Activated T-cell treated with anti-CD3 and anti-CD28 coated beads, Interleukin-2, amount 50 U/mL, for 48 hours (primary cell): Measurements from ENCODE around the gene CACNA1E.
"Not testable (repeated sequence)": the region's sequence is repeated elsewhere in the genome, so short reads cannot be mapped to it uniquely, and the experiment has no call there.

Experiments used
- DNase-seq, 2 experiments: peaks; one replicate each; pipeline ENCODE4 v3.0.0-alpha.2; 2020

Gene CACNA1E

DNA sequence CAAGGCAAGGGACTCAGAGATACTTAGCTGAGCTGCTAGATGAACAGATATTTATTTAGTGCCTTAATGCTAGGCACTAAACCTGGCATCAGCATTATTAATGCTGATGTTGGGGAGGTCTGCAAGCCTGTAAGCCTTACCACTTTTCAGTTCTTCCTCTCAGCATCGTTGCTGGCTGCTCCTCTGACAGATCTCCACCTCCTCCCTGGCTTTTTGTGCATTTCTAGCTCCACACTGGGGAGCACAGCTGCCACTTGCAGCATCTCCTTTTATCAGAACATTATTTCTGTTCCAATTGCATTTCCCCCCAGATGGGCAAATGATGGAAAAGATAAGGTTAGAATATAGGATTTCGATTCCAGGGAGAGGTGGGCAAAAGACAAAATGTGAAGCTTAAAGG, 34.8 kb downstream of the CACNA1E start:
- DNase-seq, result no peak

DNA sequence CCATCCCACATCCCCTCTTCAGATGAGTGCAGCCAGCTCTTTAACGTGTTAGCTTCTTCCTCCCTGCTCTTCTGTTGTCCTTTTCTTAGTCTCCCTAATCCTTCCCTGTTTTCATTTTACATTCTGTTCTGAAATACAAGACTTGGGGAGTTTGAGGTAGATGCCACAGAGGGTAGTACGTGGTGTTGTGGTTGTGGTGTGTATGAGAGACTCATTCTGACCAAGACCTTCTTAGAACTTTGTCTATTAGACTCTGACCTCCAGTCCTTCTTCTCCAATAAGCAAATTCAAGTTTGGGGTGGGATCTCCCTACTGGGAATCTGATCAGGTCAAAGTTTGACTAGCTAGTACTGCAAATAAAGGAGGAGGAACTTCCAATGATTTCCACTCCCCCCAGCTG, 39.5 kb downstream of the CACNA1E start:
- DNase-seq, result no peak

DNA sequence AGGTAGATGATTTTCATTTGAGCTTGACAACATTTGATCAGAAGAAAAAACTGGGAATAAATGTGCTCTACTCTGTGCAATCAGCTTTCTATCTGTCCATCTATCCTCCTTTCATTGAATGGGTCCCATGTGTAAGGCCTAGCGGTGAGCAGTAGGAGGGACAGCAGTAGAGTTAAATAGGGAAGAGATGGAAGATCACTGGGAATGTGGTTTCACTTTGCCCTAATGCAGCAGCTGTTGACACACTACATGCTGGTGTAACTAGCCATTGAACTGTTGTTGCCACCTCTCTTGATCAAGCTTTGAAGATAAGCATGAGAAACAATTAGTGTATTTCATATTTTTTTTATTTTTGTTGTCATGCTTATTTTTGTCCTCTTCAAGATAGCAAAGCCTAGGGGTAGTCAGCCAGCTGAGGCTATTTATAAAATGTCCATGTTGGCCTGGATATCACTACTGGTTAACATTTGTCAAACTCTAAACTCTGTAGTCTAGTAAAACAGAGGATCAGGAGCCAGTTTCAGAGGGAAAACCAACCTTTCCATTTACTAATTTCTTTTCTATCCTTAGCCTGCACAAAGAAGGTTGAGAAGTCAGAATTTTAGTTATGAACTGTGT, 41.9 kb downstream of the CACNA1E start:
- no peak for DNase-seq

DNA sequence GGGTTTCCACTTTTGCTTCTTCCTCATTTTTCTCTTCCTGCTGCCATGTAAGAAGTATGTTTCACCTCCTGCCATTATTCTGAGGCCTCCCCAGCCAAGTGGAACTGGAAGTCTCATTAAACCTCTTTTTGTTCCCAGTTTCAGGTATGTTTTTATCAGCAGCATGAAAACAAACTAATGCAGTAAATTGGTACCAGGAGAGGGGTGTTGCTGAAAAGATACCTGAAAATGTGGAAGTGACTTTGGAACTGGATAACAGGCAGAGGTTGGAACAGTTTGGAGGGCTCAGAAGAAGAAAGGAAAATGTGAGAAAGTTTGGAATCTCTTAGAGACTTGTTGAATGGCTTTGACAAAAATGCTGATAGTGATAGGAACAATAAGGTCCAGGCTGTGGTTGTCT, 44.9 kb downstream of the CACNA1E start:
- not testable (repeated sequence) for DNase-seq

DNA sequence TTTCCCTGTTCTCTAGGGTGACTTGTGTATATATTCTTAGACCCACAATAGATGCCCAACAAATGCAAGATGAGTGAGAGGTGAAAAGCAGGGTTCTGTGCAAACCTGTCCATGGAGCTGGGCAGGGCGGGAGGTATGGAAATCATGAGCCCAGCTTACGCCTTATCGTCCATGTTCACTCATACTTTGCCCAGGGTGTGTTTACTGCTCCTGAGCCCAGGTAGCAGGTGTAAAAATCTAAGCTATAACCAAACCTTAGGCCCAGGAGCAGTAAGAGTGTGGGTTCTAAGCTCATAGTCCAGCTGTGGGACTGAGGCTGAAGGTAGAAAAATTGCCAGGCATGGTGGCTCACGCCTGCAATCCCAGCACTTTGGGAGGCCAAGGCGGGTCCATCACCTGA, 48.1 kb downstream of the CACNA1E start:
- DNase-seq, result no peak

DNA sequence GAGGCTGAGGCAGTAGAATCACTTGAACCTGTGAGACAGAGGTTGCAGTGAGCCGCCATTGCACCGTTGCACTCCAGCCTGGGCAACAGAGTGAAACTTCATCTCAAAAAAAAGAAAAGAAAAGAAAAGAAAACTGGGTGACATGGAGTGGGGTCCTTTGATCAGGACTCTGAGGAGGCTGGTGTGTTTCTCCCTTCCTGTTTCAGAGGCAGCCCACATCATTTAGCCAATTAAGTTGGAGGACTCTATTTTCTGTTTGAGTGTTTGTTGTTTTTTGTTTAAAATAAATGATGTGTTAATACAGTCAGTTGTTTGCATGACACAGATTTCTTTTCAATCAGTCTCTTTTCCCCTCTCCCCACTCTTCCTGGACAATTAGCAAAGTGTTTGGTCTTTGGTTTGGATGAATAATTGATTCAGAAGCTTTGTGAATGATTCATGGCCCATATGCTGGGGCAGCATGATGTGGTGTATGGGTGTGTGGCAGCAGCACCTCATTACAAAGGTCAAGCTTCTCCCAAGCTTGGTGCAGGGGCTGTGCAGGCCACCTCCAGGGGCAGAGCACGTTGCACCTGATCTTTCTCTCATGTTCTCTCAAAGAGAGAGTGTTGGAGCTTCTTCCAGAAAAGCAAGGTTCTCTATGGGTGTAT, 48.8 kb downstream of the CACNA1E start:
- no peak for DNase-seq

DNA sequence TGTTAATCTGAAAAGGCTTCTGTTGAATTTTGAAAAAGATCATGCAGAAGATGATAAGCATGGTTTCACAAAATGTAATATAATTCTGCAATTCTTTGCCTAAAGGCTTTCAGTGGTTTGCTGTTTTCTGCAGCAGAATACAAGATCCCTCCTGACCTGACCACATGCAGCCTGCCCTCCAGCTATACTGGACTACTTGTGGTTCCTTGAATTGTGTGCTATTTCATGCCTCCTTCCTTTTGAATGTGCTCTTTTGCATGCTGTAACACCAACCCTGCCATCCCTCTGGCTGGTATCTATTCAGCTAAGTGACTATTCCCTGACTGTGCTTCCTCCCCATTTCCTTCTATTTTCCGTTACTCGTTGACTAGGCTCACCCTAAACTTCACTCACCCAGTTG, 55.5 kb downstream of the CACNA1E start:
- DNase-seq, result no peak

DNA sequence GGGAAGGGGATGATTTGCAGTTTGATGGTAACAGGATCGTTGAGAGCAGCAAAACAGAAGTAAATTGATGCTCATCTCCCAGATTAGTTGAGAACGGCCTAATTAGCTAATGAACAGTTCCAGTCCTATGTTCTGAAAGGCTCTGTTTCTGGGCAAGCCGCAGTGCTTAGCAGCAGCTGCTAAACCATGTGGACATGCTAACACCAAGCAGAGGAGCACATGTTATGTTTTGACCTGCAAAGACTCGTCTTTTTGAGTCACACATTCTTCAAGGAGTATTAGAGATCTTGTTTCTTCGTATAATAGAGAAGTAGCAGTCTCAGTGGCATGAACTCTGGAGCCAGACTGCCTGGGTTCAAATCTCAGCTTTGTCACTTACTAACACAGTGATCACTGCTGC, 58.1 kb downstream of the CACNA1E start:
- DNase-seq, result no peak

DNA sequence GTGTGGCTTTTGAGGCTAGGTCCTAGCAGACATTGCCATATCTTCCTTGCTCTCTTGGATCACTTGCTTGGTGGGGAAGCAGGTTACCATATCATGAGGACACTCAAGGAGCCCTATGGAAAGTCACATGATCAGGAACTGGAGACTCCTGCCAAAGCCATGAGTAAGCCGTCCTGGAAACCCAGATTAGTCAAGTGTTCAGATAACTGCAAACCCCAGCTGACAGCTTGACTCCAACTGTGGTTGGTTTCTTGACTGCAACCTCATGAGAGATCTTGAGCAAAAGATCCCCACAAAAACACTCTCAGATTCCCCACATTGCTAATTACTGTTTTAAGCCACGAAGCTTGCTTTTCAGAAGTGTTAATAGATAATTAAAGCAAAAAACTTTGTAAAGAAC, 58.6 kb downstream of the CACNA1E start:
- DNase-seq, result no peak

DNA sequence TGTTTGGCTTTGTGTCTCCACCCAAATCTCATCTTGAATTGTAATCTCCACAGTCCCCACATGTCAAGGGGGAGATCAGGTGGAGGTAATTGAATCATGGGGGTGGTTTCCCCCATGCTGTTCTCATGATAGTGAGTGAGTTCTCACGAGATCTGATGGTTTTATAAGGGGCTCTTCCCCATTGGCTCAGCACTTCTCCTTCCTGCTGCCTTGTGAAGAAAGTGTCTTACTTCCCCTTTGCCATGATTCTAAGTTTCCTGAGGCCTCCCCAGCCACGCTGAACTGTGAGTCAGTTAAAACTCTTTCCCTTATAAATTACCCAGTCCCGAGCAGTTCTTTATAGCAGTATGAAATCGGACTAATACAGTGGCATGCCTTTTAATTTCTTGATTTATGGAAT, 59.1 kb downstream of the CACNA1E start:
- DNase-seq, result not testable (repeated sequence)

DNA sequence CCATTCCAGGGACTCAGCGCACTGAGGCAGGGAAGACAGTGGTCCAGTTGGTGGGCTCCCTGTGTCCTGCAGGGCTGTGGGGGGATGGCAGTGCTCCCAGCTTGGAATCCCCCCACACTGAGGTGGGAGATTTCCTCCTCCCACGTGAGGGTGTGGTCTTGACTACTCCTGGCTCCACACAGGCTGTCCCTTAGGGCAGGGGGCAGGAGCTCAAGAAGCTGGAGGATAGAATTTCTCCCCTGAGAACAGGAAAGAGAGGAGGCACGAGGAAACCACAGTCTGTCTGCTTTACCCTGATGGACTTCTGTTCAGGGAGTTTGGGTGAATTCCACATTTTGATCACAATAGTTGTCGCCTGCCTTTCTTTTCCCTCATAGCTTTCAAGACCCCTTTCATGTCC, 62.1 kb downstream of the CACNA1E start:
- no peak for DNase-seq

DNA sequence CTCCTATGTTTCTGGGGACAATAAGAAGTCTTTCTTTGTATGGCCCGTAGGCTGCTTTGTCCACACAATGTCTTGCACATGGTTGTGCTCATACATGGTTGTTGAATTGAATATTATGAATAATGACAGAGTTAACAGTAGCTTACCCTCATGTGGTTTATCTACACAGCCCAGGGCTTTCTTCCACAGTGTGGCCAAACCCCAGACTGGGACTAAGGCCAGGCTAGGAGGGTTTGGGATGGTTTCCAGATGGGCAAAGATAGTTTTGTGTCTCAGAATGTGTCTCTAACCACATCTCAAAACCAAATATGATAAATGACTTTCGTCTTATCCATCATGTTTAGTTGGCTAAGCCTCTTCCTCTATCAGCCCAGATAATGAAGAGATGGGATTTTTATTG, 65.2 kb downstream of the CACNA1E start:
- no peak for DNase-seq

DNA sequence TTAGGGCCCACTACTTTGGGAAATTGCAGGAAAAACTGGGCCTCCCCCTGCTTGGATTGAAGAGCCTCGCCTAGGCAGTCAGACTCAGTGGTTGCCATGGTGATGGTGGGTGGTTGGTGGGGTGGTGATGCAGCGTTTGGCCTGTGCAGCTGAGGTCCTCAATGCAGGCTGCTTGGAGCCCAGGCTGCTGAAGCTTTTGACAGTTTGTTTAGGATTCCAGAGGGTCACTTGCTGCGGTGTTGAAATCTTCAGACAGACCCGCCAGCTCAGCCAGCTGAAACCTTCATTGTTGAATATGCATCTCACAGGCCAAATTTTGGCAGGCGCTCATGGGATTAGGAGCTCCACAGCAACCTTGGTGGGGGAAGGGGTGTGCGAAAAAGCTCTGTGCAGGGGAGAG, 67.9 kb downstream of the CACNA1E start:
- DNase-seq, result no peak

DNA sequence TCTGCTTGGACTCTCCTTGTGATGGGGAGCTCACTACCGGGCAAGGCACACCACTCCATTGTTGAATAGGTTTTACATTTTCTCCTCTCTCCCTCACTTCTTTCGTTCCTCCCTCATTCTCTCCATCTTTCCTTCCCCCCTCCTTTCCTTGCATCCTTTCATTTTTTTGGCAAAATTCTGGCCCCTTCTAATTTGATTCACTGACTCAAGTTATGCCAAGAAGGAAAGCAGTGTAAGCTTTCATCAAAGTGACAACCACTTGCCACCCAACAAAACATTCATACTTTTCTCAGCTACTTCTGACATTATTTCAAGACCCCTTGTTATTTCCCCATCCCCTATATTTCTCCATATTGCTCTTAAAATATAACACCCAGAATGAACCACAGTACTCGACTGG, 68.4 kb downstream of the CACNA1E start:
- DNase-seq, result no peak

DNA sequence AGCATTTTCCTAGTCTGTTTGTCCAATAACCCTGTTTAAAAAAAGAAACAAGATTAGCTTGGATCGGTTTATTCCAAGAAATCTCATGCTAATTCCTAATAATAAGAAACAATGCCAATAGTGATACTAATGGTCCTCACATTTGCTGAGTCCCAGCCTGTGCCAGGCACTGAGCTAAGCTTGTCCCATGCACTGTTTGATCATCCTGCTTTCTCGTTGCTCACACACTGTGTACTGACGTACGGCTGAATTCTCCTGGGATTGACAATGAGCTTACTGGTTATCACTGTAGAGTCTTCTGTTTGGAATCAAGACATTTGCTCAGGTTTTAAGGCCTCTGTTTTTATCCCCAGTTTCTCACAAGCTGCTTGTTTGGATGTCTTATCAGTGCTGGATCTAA, 71.1 kb downstream of the CACNA1E start:
- DNase-seq, result no peak

DNA sequence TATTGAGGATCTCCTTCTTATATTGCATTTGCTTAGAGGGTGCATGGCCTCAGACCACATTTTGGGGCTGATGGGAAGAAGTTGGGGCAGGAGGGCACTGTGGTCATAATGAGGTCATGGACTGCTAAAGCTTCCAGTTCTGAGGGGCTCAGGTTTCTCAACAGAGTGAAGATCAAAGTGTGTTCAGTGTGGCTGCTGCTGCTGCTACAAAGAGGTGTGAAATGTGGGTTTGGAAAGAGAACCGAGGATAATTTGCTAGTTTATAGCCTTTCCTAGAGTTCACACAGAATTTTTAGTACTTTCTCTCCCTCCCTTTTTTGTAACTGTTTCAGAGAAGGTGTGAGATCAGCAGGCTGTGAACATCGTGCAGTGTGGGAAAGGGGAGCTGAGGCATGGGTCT, 73.3 kb downstream of the CACNA1E start:
- DNase-seq, result no peak

DNA sequence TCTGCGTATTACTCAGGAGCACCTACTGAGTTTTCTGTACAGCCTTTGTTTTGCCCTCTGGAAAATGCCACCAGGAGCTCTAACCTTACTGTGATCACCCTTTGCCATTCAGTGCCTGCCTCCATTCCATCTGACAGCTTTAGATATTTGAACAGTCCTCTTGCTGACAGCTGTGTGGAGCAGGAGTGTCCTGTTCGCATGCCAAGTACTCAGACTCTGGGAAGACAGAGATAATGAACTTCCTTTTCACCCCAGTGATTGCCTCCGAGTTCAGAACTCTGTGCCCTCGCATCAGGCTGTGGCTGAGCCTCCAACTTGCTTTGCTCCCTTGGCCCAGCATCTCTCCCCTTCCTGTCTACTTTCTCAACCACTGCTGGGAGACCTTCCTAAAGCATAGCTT, 74.0 kb downstream of the CACNA1E start:
- DNase-seq, result no peak

DNA sequence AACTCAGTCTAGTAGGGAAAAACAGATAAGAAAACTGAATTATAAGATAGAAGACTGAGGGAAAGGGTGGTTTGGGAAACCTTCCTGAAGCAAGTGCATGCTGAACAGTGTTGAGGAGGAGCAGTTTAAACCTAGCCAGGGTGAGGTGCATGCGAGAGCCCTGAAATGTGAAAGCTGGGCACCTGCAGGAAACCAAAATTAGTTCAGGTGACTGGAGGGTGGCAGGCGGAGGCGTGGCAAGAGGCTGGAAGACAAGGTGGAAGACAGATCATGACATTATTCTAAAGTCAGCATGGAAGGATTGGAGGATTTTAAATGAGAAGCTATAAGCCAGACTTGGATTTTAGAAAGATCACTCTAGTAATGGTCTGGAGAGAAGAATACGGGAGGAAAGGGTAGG, 75.1 kb downstream of the CACNA1E start:
- no peak for DNase-seq

DNA sequence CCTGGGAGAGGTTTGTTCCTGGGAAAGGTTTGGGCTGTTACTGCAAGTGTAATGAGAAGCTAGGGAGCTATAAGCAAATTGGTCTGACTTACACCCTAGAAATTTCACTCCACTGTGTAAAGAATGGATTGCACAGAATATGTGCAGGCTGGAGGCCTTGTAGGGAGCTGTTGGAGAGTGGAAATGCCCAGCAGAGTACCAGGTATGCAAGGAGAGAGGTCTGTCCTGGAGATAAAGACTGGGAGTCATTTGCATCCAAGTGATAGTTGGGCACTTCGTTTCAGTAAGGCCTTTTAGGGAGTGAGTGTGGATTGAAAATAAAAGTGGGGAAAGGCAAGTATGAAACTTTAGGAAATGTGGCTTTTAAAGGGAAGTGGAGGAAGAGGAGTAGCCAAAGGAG, 75.8 kb downstream of the CACNA1E start:
- DNase-seq, result no peak

DNA sequence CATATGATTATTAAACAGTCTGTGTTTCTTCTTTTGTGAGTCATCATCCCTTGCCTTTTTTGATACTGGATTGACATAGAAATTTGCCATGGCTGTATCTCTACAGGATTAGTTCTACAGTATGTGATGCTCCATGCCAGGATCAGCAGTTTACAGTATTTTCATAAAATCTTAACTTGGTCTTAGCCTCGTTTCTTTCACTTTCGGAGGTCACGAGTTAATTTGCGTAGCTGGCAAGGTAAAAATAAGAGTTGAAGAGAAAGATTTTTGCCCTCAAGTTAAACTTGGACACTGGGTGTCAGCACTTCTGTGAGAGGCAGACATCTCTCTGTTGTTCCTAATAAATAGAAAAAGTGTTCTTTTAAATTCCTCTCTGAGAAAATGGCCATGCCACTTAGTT, 79.1 kb downstream of the CACNA1E start:
- no peak for DNase-seq

DNA sequence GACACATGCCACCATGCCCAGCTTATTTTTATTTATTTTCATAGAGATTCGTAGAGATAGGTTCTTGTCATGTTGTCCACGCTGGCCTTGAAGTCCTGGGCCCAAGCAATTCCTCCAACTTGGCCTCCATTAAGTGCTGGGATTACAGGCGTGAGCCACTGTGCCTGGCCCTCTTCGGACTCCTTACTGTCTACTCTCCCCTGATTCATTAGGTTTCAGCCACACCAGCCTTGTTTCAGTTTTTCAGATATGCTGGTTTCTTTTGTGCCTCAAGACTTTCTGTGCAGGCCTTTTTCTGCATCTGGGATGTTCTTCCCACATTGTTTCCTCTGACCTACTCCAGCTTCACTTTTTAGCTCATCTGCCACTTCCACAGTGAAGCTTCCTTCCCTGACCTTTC, 85.4 kb downstream of the CACNA1E start:
- DNase-seq, result no peak

DNA sequence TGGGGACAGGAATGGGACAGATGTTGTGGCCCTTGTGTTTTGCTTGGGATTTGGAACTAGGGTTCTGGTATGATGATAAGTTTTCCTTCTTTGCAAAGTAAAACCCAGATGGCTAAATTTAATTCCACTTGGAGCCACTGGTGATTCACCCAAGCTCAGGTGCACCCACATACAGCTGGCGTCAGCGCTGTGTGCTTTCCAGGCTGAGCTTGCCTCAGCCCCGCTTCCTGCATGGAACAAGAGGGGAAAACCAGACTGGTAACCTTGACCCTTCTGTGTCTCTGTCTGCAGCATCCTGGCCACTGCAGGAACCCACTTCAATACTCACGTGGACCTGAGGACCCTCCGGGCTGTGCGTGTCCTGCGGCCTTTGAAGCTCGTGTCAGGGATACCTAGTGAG, 94.2 kb downstream of the CACNA1E start:
- no peak for DNase-seq

DNA sequence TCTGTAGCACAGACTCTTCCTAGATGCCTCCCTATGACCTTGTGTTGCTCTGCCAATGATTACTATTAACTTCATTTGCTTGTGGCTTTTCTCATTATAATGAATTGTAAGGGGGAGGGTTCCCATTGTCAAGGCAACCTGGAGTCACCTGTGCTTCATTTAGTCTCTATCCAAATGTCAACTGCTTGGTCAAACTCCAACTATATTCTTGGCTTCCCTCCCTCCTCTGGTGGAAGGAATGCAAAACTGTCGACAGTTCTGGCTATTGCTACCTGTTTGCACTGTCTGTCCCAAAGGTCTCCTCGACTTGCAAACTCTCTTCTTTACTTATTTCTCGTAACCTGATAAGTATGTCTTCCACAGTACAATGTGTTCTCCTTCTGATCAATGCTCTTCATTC, 100.3 kb downstream of the CACNA1E start:
- no peak for DNase-seq

DNA sequence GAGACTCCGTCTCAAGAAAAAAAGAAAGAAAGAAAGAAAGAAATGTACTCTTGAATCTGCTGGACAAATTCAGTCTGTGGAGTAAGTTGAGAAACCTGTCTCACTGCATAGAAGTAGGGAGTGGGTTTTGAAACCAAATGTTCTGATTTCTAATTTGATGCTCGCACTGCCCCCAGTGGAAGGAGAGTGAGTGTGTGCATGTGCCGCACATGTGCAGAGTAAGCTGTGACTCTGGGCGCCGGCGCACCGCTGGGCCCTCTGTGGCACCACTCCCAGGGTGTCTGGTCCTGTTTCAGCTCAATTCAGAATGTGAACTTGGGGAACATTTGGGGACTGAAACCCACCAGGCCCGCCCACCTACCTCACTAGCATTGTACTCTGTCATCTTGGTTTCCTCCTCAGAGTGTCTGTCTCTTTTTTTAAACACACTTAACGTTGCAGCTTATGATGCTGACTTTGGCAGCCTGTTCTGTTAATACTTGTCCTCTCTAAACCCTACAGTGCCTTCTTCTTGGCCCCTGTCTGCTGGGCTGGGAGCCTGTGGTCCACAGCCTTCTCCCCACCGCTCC, 104.6 kb downstream of the CACNA1E start:
- DNase-seq, result no peak

DNA sequence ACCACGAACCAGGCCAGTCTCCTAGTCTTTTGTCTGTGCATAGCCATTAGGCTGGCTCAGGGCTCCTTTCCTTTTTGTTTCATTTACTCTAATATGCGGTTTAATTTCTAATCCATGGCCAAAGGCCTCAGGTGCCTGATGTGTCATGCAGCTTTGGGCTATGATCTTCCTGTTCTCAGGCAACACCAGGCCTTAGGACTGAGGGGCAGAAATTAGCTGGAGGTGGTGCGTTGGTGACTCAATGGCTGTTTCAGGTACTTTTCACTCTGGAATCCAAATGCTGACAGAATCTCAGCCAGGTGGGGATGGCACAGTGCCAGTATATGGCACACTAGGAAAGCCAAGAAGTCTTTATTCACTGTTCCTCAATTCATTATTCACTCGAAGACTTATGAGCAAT, 105.3 kb downstream of the CACNA1E start:
- no peak for DNase-seq
